GM18907 (cell line): Measurements from ENCODE around the gene TPD52L2.

ENCODE experiments used
- ATAC-seq: cut with Tn5 transposase; IDR thresholded peaks from one replicate; pipeline ENCODE4 v1.9.1; 2021; ENCODE audit warnings: mild to moderate bottlenecking, moderate library complexity; ENCODE audit not compliant: unreplicated experiment

TPD52L2 gene

DNA sequence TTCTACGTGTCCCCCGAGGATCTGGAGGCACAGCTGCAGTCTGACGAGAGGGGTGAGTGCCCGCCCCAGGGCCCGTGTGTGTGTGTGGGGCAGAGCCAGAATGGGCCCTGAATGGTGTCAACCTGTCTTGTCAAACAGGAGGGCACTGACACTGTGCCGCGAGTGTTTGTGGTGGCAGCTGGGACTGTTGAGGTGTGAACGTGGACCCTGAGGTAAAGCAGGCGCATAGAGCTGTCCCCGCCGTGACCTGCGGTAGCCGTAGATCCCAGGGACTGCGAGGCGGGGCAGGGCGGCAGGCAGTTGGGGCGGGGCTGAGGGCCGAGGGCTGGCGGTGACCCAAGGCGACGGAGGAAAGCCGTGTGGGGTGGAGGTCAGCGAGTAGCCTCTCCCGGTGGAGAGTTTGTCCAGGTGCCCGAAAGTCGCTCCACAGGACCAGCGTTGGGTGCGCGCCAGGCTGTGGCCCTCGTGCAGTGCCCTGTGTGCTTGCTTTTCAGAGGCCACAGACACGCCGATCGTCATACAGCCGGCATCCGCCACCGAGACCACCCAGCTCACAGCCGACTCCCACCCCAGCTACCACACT lies 66.0 kb downstream of the TPD52L2 start:
- no peak for ATAC-seq

DNA sequence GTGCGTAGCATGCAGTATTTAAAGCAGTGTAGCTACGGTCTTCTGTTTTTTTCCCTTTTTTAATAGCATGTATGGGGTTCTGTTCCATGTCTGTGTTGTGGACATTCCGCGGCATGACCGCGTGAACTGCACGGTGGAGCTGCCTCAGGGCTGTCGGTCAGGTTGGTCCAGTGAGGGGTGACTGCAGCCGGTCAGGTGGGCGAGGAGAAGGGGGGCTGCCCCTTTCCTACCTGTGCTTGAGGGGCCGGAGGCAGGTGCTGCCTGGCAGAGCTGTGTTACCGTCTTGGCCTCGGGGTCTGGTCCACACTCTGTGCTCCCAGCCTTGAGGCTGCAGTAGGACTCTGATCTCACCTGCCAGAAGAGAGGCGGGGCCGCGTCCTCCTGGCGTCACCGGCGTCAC lies 66.7 kb downstream of the TPD52L2 start:
- ATAC-seq: no peak

DNA sequence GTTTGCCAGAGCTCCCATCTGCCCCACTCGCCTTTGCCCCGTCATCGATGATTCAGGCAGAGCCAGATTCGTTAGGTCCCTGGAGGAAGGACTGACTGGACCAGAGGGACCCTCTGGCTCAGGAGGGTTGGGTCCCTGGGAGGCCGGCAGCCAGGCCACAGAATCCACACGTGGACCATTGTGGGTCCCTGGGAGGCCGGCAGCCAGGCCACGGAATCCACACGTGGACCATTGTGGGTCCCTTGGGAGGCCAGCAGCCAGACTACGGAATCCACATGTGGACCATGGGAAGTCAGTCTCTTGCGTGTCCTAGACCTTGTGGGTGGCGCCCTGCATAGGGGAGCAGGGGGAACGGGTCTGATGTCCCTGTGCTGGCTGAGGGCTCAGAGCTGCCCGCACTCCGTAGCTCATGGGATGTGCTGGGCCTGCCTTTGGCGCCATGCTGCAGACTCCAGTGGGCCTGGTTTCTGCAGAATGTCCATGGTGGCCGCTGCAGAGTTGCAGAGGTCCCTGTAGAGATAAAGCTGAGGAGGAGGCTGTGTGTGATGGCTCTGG lies 67.6 kb downstream of the TPD52L2 start:
- no peak for ATAC-seq

DNA sequence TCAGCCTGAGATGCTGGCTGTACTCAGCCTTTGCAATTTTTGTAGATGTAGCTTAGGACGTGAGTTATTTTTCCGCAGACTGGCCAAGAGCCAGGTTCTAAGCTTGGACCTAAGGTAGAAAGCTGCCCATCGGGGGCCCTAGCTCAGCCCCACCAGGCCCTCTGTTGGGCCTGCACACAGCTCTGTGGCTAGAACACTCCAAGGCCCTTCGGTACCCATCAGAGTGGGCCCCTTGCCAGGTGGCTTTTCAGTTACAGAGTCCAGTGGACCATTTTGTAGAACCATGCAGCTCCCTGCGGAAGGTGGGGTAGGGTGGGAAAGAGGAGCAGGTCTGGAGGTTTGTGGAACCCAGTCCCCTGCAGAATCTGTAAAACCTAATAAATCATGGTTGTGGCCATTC lies 68.6 kb downstream of the TPD52L2 start:
- ATAC-seq: no peak

DNA sequence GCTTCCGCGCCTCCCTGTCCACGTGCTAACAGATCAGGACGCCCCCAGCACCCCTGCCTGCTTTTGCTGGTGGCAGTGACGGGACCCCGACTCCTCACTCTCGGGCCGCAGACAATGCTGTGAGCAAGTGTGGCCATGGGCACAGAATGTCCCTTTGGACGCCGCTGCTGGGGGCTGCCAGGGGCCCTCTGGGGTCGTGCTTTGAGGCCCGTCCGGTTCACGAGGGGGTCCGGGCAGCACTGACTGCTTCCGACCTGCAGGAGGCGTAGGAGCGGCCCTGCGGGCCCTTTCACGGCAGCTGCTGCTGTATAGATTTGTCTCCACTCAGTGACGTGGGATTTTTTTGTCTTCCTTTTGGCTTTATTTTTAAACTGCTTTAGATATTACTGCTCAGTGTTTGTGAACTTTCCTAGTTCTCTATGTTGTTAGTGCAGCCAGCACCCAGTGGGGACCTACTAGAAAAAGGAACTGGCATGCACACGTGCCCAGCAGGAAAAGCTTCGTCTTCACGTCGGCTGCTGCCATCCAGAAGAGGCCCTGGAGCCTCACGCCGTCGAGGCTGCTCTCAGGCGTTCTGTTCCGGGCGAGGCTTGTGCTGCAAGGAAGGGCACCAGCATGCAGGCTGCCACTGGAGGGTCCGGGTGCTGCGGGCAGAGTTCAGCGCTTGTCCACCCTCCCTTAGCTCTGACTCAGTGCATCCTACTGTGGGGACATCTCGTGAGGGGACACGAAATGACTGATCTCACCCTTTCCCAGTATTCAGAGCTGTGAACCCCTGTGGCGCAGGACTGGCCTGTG lies 69.4 kb downstream of the TPD52L2 start:
- no peak for ATAC-seq

DNA sequence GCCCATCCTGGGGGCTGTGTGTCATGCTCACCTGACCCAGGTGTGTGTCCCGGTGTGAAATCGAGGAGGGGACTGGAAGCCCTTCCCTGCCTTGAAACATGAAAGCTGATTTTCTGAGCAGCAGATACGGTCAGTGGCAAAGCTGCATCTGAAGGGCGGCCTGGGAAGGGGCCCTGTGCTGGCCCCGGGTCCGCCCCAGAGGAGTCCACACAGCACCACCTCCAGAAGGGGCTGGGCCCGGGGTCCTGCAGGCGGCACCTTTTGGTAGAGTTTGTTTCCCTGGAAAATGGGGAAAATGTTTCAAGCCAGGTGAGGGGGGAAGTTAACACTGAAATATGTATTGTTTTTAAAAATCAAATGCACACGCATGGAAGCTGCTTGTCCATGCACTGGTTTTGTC lies 70.4 kb downstream of the TPD52L2 start:
- no peak for ATAC-seq

DNA sequence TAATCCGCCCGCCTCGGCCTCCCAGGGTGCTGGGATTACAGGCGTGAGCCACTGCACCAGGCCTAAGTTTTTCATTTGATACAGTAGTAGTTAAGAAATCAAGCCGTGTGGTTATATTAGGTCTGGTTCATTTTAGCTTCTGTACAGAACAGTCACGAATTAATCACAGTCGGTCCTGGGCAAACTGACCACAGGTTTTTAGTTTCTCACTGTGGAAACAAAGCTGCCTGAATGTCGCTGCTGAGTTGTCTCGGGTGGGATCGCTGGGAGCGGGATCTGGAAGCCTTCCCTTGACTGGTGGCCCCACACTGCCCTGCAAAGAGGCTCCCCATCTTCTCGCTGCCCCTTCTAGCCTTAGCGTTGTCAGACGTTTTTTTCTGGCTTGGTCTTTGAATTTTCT lies 72.5 kb downstream of the TPD52L2 start:
- ATAC-seq: no peak

DNA sequence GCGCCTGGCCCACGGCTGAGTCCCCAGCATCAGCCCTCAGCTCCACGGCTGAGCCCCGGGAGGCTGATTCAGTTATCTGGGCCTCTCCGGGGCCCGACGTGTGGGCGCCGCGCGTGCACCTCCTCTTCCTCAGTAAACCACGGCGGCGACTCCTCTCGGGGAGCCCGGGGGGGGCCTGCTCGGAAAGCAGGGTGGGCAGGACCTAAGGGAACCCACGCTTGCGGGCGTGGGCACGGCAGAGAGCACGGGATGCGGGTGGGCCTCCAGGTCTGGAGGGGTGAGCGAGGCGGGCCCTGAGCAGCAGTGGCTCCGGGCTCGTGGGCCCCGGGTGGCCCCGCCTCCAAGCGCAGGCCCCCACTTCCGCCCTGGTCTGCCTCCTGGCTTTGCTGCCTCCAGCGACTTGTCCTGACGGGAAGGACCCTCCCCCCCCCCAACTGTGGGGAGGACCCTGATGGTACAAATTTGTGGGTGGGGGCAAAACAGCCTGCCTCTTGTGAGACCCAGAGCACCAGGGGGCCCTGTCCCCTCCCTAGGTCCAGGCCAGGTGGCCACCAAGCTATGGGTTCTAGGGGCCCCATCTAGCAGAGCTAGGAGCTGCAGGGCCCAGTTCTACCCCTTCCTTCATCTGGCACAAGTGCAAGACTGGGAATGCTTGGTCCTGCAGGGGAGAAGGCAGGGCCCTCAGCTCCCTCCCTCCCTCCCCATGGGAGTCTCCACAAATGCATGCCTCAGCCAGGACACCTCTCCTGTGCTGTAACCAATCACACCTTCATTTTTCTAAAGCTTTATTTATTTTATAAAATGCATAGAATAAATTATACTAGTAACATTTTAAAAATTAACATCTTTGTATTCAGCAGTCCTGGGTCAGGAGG lies 74.2 kb downstream of the TPD52L2 start:
- no peak for ATAC-seq

DNA sequence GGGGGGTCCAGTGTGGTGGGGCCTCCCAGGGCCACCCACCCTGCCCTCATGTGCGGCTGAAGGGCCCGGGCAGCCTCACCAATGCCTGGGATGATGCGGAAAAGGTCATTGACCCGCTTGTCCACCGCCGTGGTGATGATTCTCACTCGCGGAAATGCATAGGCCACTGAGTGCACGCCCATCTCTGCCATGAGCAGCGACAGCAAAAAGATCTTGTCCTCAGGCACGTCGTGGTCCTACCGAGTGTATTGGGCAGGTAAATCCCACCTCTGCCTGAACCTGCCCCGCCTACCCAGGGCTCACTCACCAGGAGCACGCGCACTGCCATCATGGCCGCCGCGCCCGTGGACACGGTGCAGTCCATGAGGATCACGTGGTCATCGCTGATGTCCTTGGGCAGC lies 75.0 kb downstream of the TPD52L2 start:
- no peak for ATAC-seq

DNA sequence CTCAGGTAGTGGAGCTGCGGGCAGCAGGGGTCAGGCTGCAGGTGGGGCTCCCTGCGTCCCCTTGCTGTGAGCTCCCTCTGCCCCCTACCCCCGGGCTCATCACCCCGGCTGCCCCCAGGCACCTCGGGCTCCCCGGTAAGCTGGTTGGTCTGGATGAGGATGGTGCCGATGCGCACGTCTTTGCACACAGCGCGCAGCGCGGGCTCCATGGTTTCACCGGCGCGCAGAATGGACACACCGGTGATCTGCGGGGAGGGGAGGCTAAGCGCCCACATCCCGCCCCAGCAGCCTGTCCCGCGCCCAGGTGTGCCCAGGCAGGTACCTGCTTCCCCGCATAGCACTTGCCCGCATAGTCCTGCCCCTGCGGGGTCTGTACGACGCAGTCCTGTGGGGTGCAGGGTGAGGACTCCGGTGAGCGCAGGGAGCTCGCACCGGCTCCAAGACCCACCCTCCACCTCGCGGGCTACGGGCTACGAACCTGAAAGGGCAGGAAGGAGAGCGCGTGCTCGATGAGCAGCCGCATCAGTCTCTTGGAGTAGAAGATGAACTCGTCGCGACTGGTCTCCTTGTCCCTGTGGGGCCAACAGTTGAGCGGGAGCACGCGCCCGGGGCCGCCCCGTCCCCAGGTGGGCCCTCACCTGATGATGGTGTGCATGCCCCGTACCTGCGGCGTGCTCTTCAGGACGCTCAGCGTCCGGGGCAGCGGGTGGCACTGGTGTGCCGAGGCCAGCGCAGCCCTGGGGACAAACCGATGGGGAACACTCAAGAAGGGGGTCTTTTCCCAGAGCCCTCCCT lies 75.6 kb downstream of the TPD52L2 start:
- no peak for ATAC-seq
